Right renal cortex interstitium (tissue), 3 donors: Measurements from ENCODE around the gene CALB2. TPM values are rescaled to one million over a fixed set of nuclear protein-coding genes. Genes with fewer than 3 reads are reported as not detected.

ENCODE experiments used
- DNase-seq, 3 donors: peaks; one replicate each; pipeline ENCODE4 v3.0.0-alpha.2; 2013; ENCODE audit warnings: low read depth in 3 of 3, low spot score in 2 of 3
- polyA plus RNA-seq, 3 donors: library from polyadenylated mRNA; unstranded; fragments of 120-200 nt; gene quantifications; one replicate each; pipeline ENCODE4 v1.2.1, GENCODE V29; 2013; ENCODE audit not compliant: insufficient read length in 3 of 3

Gene CALB2
- polyA plus RNA-seq, 3 donors: 0.69 to 1.3 (median 1.3) TPM

- DNase-seq: no peak
These were observed 66.1 kb downstream of the CALB2 start for GRCh38 chr16:71424626-71425025.

GRCh38 chr16:71425746-71426068, 67.2 kb downstream of the CALB2 start:
- no peak for DNase-seq

GRCh38 chr16:71426069-71426879, 67.8 kb downstream of the CALB2 start:
- no peak for DNase-seq

- no peak for DNase-seq
These were observed 68.5 kb downstream of the CALB2 start for GRCh38 chr16:71426880-71427615.

GRCh38 chr16:71428385-71428784, 69.9 kb downstream of the CALB2 start:
- DNase-seq: no peak

GRCh38 chr16:71428883-71429282, 70.4 kb downstream of the CALB2 start:
- DNase-seq: no peak

- DNase-seq: no peak
These were observed 71.1 kb downstream of the CALB2 start for GRCh38 chr16:71429581-71429980.

- no peak for DNase-seq
These were observed 72.2 kb downstream of the CALB2 start for GRCh38 chr16:71430744-71431143.

- no peak for DNase-seq
These were observed 72.7 kb downstream of the CALB2 start for GRCh38 chr16:71431176-71431575.

GRCh38 chr16:71431991-71432390, 73.5 kb downstream of the CALB2 start:
- no peak for DNase-seq

- DNase-seq: no peak
These were observed 74.4 kb downstream of the CALB2 start for GRCh38 chr16:71432906-71433305.

GRCh38 chr16:71436473-71436872, 78.0 kb downstream of the CALB2 start:
- no peak for DNase-seq

GRCh38 chr16:71439523-71439922, 81.0 kb downstream of the CALB2 start:
- DNase-seq: no peak

Other genes with a start within 250 kb of the CALB2 start
- 10 to 100 TPM; 11.3 to 13.1 (median 12.5) TPM for gene HYDIN, start 128.0 kb upstream of the CALB2 start, polyA plus RNA-seq
- gene CMTR2, start 69.3 kb upstream of the CALB2 start, polyA plus RNA-seq: 10 to 100 TPM; 41.5 to 46.0 (median 45.9) TPM
- gene TLE7, start 83.3 kb downstream of the CALB2 start, polyA plus RNA-seq: not detected
- 10 to 100 TPM; 16.5 to 18.4 (median 17.9) TPM for gene ZNF23, start 103.5 kb downstream of the CALB2 start, polyA plus RNA-seq
- 10 to 100 TPM; 12.8 to 14.3 (median 13.6) TPM for gene ZNF19, start 130.6 kb downstream of the CALB2 start, polyA plus RNA-seq
- under 1 TPM; 0.18 to 0.32 (median 0.25) TPM for gene CHST4, start 167.7 kb downstream of the CALB2 start, polyA plus RNA-seq
- under 1 TPM; 0.03 to 0.07 (median 0.04) TPM for gene TAT, start 218.4 kb downstream of the CALB2 start, polyA plus RNA-seq